Measurements from ENCODE around the gene IQSEC3. TPM values are rescaled to one million over a fixed set of nuclear protein-coding genes. Genes with fewer than 3 reads are reported as not detected.
A peak's percentile ranks its signal among the peaks of the same experiment; 100 is the strongest.

The IQSEC3 gene
- total RNA-seq, 1 donor from 2014 or later, result 0.82 TPM

DNA sequence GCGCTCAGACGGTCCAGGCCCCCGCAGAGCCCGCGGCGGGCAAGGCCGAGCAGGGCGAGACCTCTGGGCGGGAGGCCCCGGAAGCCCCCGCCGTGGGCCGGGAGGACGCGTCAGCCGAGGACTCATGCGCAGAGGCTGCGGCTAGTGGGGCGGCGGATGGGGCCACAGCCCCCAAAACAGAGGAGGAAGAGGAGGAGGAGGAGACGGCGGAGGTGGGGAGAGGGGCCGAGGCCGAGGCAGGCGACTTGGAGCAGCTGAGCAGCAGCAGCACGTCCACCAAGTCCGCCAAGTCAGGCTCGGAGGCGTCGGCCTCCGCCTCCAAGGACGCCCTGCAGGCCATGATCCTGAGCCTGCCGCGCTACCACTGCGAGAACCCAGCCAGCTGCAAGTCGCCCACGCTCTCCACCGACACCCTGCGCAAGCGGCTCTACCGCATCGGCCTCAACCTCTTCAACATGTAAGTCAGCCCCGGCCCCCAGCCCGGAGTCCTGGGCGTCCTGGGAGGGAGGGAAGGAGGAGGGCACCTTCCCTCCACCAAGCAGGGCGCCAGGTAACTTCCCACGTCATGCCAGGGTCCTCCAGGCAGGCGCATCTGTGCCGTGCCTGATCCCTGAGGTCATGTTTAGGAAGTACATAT lies 72.4 kb downstream of the IQSEC3 start:
- peak; percentile 33 for DNase-seq

- peak; percentile 55 for DNase-seq
These were observed 73.0 kb downstream of the IQSEC3 start for GRCh38 chr12:139585-139984.

DNA sequence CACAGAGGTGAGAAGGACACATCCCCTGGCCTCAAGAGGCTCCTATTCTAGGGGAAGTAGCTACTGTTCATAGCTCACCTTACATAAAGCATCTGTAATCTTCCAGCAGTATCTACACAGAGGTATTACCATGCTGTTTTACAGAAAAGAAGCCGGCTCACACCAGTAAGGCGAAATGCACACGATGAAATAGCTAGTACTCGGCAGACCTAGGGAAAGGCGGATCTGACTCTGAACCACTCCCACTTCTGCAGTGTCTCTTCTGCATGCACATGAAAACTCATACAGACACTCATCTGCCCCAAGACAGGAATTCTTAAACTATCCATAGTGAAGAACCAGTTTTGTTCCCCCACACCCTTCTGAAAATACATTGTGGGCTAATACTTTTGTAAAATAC lies 73.6 kb downstream of the IQSEC3 start:
- DNase-seq, result no peak

DNA sequence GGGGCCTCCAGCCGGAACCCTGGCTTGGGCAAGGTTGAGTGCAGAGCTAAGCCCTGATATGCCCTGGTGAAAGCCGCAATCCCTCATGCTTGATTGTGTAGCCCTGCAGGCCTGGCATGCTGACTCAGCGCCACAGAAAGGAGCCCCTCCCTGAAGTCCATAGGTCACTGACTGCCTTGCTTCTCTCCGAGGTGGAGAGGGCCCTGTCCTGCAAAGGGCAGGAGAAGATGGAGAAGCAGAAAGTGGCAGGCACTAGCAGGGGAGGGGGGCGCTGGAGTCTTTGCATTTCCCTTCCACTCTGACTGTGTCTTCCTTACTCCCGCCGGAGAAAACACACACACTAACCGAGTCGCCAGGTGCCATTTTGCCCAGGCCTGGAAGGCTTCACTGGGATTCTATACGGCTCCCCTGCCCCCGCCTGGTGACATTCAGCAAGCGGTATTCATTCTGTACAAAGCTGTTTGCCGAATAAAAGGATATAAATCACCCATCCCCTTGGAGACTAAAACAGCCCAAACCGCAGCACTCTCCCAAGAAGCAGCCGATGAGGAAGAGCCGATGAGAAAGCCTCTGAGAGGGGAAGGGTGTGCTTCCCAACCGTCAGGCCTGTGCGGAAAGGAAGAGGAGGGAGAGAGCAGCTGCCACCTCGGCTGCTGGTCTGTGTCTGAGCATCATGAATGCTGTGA lies 77.5 kb downstream of the IQSEC3 start:
- DNase-seq, result no peak

DNA sequence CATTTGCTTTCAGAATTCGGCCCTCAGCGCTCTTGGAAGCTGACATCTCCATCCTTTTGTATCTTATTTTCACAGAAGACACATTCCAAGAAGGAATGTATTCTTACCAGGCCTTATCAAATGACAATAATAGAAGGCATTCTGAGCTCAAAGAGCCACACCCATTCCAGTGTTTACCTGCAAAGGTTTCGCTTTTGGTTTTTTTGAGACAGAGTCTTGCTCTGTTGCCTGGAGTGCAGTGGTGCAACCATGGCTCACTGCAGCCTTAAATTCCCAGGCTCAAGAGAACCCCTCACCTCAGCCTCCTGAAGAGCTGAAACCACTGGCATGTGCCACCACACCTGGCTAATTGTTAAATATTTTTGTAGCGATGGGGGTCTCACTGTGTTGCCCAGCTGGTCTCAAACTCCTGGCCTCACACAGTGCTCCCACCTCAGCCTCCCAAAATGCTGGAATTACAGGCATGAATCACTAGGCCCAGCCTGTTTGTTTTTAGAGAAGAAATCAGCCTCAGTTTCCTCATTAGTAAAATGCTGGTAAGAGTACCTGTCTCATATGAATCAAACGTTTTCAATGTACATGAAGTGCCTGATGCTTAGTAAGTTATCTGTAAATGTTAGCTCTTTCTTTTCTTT lies 78.2 kb downstream of the IQSEC3 start:
- DNase-seq, result no peak

DNA sequence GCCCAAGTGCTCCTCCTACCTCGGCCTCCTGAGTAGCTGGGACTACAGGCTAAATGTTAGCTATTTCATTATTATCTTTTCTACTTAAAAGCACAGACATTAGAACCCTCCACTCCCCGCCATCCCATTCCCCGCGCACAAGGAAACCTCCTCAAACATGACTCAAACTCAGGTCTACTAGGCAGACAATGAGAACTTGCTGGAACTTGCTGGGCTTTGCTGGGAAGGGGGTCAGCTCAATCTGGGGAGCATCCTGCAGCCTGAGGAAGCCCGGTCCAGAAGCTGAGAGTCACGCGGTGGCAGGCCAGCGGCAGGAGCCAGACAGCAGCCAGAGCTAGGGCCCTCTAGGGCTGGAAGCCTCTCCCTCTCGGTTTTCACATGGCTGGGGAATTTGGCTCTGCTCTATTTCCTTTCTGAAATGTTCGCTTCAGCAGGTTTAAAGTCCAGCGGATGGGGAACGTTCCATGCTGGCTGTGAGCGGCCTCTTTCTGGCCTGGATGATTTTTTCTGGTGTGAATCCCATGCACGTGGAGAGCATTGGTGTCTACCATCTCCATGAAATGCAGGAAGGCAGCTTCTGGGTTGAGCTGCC lies 78.9 kb downstream of the IQSEC3 start:
- peak; percentile 35 for DNase-seq

GRCh38 chr12:147242-147641 lies 80.7 kb downstream of the IQSEC3 start:
- no peak for DNase-seq

DNA sequence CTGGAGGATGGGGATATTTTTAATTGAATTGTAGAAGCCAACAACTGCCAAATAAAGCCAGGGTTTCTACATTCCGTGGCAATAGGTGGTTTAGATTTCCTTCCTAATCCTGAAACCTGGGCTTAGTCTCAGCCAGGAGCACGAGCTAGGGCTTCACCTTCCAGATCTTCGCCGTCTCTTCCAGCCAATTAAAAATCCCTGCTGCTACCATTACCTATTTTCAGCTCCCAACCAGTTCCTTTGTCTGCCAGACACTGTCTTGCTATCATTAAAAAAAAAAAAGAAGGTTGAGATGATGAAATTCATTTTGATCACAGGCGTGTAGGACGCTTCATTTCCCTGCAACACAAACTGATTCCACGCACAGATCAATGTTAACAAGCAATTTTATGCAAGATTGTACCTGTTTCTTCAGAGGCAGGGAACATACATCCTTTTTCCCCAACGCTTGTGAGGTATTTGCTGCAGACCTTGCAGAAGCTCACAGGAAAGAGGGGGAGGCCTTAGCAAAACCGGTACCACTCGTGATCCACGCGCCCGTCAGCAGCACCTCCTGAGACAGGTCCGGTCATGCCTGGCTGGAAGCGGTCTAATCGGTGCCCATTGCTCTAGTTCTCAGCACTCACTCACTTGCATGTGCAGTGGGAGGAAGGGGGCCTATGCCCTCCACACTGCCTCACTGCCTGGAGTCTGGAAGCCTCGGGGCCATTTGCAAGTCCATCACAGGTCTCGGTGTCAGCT lies 82.3 kb downstream of the IQSEC3 start:
- no peak for DNase-seq

DNA sequence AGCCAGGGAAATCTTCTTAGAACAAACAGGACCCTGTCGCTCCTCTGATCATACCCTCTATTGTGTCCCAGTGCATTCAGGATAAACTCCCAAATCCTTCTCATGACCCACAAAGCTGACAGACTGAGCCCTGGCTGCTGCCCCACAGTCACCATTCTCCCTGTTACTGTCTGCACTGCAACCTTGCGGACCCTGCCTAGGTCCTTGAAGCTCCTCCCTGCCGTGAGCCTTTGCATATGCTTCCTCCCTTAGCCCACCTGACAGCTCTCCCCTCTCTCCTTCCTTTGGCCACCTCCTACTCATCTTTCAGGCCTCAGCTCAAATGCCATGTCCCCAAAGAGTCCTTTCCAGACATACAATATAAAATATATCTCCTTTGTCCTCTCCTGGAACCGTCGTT lies 85.0 kb downstream of the IQSEC3 start:
- DNase-seq, result no peak

GRCh38 chr12:152440-152839 lies 85.9 kb downstream of the IQSEC3 start:
- DNase-seq, result no peak

DNA sequence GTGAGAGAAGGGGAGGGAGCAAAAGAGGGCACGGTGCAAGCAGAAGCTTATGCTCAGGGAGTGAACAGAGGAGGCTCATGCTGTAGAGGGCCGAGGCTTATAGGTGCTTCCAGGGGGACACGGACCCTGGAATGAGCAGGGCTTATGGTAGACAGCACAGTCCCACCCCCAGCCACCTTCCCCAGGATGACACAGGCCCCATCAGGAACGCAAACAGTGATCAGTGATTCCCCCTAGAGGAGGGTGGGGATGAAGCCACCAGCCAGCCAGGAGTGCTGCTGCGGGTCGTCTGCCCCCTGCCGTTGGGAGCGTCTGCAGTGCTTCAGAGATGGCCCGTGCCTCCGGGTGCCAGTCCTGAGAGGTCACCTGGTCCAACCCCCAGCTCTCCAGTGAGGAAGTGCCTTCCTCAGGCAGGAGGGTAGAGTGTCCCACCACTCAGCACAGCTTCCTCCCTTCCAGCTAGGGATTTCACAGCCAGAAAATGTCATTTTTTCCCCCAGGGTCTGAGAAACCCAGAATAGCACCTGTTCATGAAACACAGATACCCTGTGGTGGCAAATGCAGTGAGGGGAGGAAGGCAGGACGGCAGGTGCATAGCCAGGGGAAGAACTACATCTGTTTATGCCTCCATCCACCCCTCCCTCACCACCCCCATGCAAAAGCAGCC lies 86.6 kb downstream of the IQSEC3 start:
- DNase-seq, result peak; percentile 70

- no peak for DNase-seq
These were observed 87.5 kb downstream of the IQSEC3 start for GRCh38 chr12:154058-154457.

DNA sequence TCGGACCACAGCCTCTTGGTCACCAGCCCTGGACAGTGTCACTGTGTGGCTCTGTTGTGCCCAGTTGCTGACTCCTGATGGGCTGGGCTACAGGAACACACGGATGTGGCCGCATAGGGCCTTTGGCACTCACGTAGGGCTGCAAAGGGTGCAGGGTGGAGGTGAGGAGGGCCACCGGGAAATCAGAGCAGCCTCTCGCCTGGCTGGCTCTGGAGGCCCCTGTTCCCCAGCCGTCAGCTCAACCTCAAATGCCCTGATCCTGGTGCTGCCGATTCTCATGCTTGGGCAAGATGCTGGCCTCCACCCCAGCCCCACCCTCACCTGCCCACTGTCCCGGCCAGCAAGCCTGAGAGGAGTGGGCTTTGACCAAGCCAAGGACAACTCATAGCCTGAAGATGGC lies 88.4 kb downstream of the IQSEC3 start:
- DNase-seq, result no peak

- no peak for DNase-seq
These were observed 89.1 kb downstream of the IQSEC3 start for GRCh38 chr12:155646-156045.

DNA sequence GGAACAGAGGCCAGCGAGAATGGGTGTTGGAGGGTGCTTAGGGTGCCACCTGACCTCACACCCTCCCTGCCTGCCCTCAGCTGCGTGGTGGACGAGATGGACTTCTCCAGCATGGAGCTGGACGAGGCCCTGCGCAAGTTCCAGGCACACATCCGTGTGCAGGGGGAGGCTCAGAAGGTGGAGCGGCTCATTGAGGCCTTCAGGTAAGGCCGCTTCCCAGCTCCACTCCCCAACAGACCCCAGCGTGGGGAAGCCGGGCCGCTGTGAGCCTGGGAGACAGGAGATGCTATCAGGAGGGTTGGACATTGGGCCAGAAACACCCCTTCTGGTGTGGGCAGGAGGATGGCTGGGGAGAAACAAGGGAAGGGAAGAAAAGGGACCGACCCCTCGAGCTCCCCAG lies 90.4 kb downstream of the IQSEC3 start:
- no peak for DNase-seq

GRCh38 chr12:157644-158043 lies 91.1 kb downstream of the IQSEC3 start:
- no peak for DNase-seq

GRCh38 chr12:159156-159782 lies 92.7 kb downstream of the IQSEC3 start:
- DNase-seq, result no peak

DNA sequence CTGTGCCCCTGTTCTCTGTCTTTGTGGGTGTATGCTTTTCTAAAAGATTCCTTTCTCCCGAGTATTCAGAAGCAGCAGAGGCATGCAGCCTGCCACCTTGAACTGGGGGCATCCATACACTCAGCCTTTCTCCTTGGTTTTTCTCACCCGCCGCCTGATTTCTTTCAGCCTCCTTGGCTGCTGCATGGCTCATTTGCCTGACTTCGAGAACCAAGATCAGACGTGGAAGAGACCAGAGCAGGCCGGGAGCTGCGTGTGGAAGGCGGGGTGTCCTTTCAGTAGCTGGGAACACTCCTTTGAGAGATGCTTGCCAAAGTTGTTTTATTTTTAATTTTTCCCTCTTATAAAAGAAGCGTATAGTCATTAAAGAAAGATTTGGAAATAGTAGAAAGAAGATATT lies 94.3 kb downstream of the IQSEC3 start:
- no peak for DNase-seq

DNA sequence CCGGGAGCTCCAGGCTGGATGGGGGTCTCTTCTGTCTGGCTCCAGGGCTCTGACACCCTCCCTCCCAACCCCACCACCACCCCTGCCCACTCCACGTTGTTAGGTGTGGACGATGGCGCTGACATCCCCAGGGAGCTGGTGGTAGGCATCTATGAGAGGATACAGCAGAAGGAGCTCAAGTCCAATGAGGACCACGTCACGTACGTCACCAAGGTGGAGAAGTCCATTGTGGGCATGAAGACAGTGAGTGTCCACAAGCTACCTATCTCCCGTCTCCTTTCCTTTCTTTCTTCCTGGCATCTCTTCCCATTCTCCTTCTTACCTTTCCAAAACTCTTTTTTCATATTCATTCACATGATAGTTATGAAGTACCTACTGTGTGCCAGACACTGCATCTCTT lies 95.3 kb downstream of the IQSEC3 start:
- no peak for DNase-seq

GRCh38 chr12:162467-163307 lies 96.1 kb downstream of the IQSEC3 start:
- no peak for DNase-seq
